GM12878 (cell line): ENCODE data around the gene BRF1. TPM values are rescaled to one million over a fixed set of nuclear protein-coding genes. Genes with fewer than 3 reads are reported as not detected.

ENCODE experiments used
- ATAC-seq: fragments of 200-7000 bp; cut with Tn5 transposase; 3 replicates; pipeline ENCODE4 v1.9.1; 2020; ENCODE audit warnings: mild to moderate bottlenecking, moderate library complexity
- BruUV-seq: library from RNA; stranded (reverse); fragments of 400-500 nt; replicated peaks from 2 replicates; lab custom pipeline; 2021; lab: Mats Ljungman, UMichigan
- CTCF ChIA-PET: fragments of 300-600 bp; sonication (Branson Sonifier 250); formaldehyde crosslinking; extraction: SDS; loops from one replicate; lab custom pipeline; 2021; ENCODE audit warnings: inconsistent platforms; lab: Yijun Ruan, JAX
- POLR2A ChIA-PET: fragments of 350-600 bp; formaldehyde crosslinking; extraction: SDS; loops from one replicate; lab custom pipeline; 2021; ENCODE audit warnings: inconsistent platforms; lab: Charles Lee
- RAD21 ChIA-PET: fragments of 300-600 bp; sonication (Branson Sonifier 250); formaldehyde crosslinking; loops from one replicate; lab custom pipeline; 2023; ENCODE audit warnings: antibody characterized with exemption; ENCODE audit not compliant: unreplicated experiment; lab: Charles Lee
- SMC1A ChIA-PET: fragments of 300-600 bp; sonication (Branson Sonifier 250); formaldehyde crosslinking; loops from one replicate; lab custom pipeline; 2023; ENCODE audit not compliant: unreplicated experiment, uncharacterized antibody; lab: Charles Lee
- DNase-seq: peaks from one replicate; pipeline ENCODE4 v3.0.0-alpha.2; 2011; ENCODE audit warnings: low read depth, low spot score
- FAIRE-seq: peaks from 3 replicates; lab custom pipeline; 2011; peaks lifted over from hg19 to GRCh38; lab: Jason Lieb, UNC
- H2AFZ ChIP-seq: 2 replicates; pipeline ENCODE4 v1.6.0; 2011; ENCODE audit warnings: low read depth, low read length, control low read depth; ENCODE audit not compliant: control insufficient read depth
- H3K27ac ChIP-seq: 2 replicates; pipeline ENCODE4 v1.5.1; 2011; ENCODE audit warnings: control low read depth; ENCODE audit not compliant: control insufficient read depth, insufficient read depth
- H3K27me3 ChIP-seq, 2 experiments: replicated peaks in 1 of 2; 2 replicates each; pipeline versions ENCODE4 v1.6.0 to v1.6.1; 2011; ENCODE audit warnings: low read length in 1 of 2; ENCODE audit not compliant: control insufficient read depth in 2 of 2, insufficient read depth in 2 of 2
- H3K36me3 ChIP-seq, 2 experiments: 2 replicates each; pipeline ENCODE4 v1.5.1; 2011; ENCODE audit warnings: low read length in 1 of 2; ENCODE audit not compliant: control insufficient read depth in 2 of 2, insufficient read depth in 2 of 2
- H3K4me1 ChIP-seq: 2 replicates; pipeline ENCODE4 v1.6.1; 2011; ENCODE audit warnings: mild to moderate bottlenecking, low read length, moderate library complexity, mixed read lengths; ENCODE audit not compliant: control insufficient read depth, insufficient read depth
- H3K4me2 ChIP-seq: 2 replicates; pipeline ENCODE4 v1.6.0; 2011; ENCODE audit warnings: control low read depth; ENCODE audit not compliant: control insufficient read depth, insufficient read depth
- H3K4me3 ChIP-seq: fragments of 200-600 bp; sonication (generic); 2 replicates; pipeline ENCODE4 v1.5.1; 2016
- H3K79me2 ChIP-seq: 2 replicates; pipeline ENCODE4 v1.6.0; 2011; ENCODE audit warnings: low read length; ENCODE audit not compliant: control insufficient read depth, insufficient read depth
- H3K9ac ChIP-seq: 2 replicates; pipeline ENCODE4 v1.8.0; 2011; ENCODE audit warnings: low read length, control low read depth, mixed read lengths; ENCODE audit not compliant: control insufficient read depth, insufficient read depth
- H3K9me3 ChIP-seq: replicated peaks from 3 replicates; pipeline ENCODE4 v1.5.1; 2011; ENCODE audit warnings: mild to moderate bottlenecking, low read length; ENCODE audit not compliant: control insufficient read depth, insufficient read depth
- H4K20me1 ChIP-seq: 2 replicates; pipeline ENCODE4 v1.6.0; 2011; ENCODE audit not compliant: control insufficient read depth, insufficient read depth
- BHLHE40 ChIP-seq, 2 experiments: fragments of 450-650 bp in 1 of 2; IDR thresholded peaks; 2 replicates each; pipeline ENCODE4 v1.6.1; 2011 to 2017; ENCODE audit warnings: low read depth in 2 of 2, borderline replicate concordance in 1 of 2, improper control_type of control experiment in 1 of 2, low read length in 1 of 2, mild to moderate bottlenecking in 1 of 2
- CBFB ChIP-seq: IDR thresholded peaks from 2 replicates; pipeline ENCODE4 v1.6.1; 2016; ENCODE audit warnings: antibody characterized with exemption, low read depth
- CHD4 ChIP-seq: fragments of 200-600 bp; sonication (generic); IDR thresholded peaks from 2 replicates; pipeline ENCODE4 v1.6.1; 2016; ENCODE audit warnings: mild to moderate bottlenecking
- EED ChIP-seq: sonication (generic); IDR thresholded peaks from 2 replicates; pipeline ENCODE4 v1.6.1; 2016; ENCODE audit warnings: antibody characterized with exemption, low read depth
- EP300 ChIP-seq, 2 experiments: fragments of 150-350 bp in 1 of 2; IDR thresholded peaks; 2 replicates each; pipeline ENCODE4 v1.6.1; 2011 to 2012; ENCODE audit warnings: low read depth in 2 of 2, low read length in 2 of 2, borderline replicate concordance in 1 of 2, improper control_type of control experiment in 1 of 2, inconsistent platforms in 1 of 2; ENCODE audit not compliant: control insufficient read depth in 1 of 2
- FOXM1 ChIP-seq: IDR thresholded peaks from 2 replicates; pipeline ENCODE4 v1.6.1; 2012; ENCODE audit warnings: low read depth, mild to moderate bottlenecking, inconsistent platforms, low read length, moderate library complexity
- JUNB ChIP-seq: IDR thresholded peaks from 2 replicates; pipeline ENCODE4 v1.6.1; 2016; ENCODE audit warnings: antibody characterized with exemption, mild to moderate bottlenecking
- LARP7 ChIP-seq: fragments of 450-650 bp; IDR thresholded peaks from 2 replicates; pipeline ENCODE4 v1.6.1; 2017; ENCODE audit warnings: mild to moderate bottlenecking
- MXI1 ChIP-seq: fragments of 150-350 bp; IDR thresholded peaks from 2 replicates; pipeline ENCODE4 v1.6.1; 2011; ENCODE audit warnings: low read depth, mild to moderate bottlenecking, inconsistent platforms, low read length, improper control_type of control experiment
- NFIC ChIP-seq: IDR thresholded peaks from 2 replicates; pipeline ENCODE4 v1.6.1; 2012; ENCODE audit warnings: low read depth, mild to moderate bottlenecking, inconsistent platforms, low read length, moderate library complexity
- NR2C1 ChIP-seq: fragments of 450-650 bp; IDR thresholded peaks from 2 replicates; pipeline ENCODE4 v1.6.1; 2017; ENCODE audit warnings: antibody characterized with exemption, mild to moderate bottlenecking, moderate library complexity
- PAX8 ChIP-seq: fragments of 450-650 bp; IDR thresholded peaks from 2 replicates; pipeline ENCODE4 v1.6.1; 2017; ENCODE audit warnings: mild to moderate bottlenecking, moderate library complexity
- RAD51 ChIP-seq: fragments of 450-650 bp; IDR thresholded peaks from 2 replicates; pipeline ENCODE4 v1.6.1; 2016; ENCODE audit warnings: moderate library complexity, mild to moderate bottlenecking, inconsistent platforms
- RFX5 ChIP-seq: IDR thresholded peaks from 2 replicates; pipeline ENCODE4 v1.6.1; 2011; ENCODE audit warnings: low read depth, low read length, improper control_type of control experiment
- STAT3 ChIP-seq: IDR thresholded peaks from 2 replicates; pipeline ENCODE4 v1.6.1; 2011; ENCODE audit warnings: low read depth, low read length, improper control_type of control experiment
- WGBS: methylation state at CpG from one replicate; pipeline ENCODE4 v1.1.6; 2016; ENCODE audit warnings: low lambda C conversion rate; ENCODE audit not compliant: insufficient replicate concordance, insufficient coverage; ENCODE audit errors: missing lambda C conversion rate; 5-methylcytosine and 5-hydroxymethylcytosine counted together
- in situ Hi-C: fragments of 300-500 bp; cut with MboI; formaldehyde crosslinking; loops from 9 replicates; pipeline ENCODE4 v1.14.3; 2018; ENCODE audit warnings: mixed read lengths
- intact Hi-C: fragments of 100-400 bp; cut with micrococcal nuclease; formaldehyde crosslinking; loops from one replicate; pipeline ENCODE4 v1.14.2; 2022; ENCODE audit not compliant: unreplicated experiment
- polyA plus RNA-seq, 11 experiments: library from polyadenylated mRNA; depleted of rRNA in 4 of 11; unstranded in 6 of 11; stranded (reverse) in 5 of 11; fragments of >200 nt; fragmentation: Nextera tagmentation in 4 of 11; fragmentation: Illumina TruSeq in 1 of 11; extraction: Ambion mirVana in 4 of 11; extraction: Trizol in 1 of 11; gene quantifications; 1 replicate in 1 of 11; 2 replicates in 10 of 11; pipeline versions ENCODE4 v1.2.1 to v1.2.3, GENCODE V29; 2011 to 2016; ENCODE audit warnings: inconsistent platforms in 2 of 11, missing spikeins in 2 of 11, low read depth in 1 of 11
- total RNA-seq, 4 experiments: library from RNA; depleted of rRNA in 3 of 4; stranded (reverse); fragments of >200 nt in 3 of 4; fragmentation: Illumina TruSeq in 1 of 4; extraction: Trizol in 1 of 4; gene quantifications; 2 replicates each; pipeline versions ENCODE4 v1.2.1 to v1.2.3, GENCODE V29; 2013 to 2021
- TF ChIP-seq, protein P1 (sequence below): fragments of 450-650 bp; formaldehyde crosslinking; IDR thresholded peaks from 2 replicates; pipeline ENCODE4 v1.4.0; 2020; ENCODE audit warnings: mild to moderate bottlenecking, moderate library complexity
- TF ChIP-seq, protein P2 (sequence below): fragments of 150-350 bp; IDR thresholded peaks from 2 replicates; pipeline ENCODE4 v1.6.1; 2016; ENCODE audit warnings: low read depth, low read length

The BRF1 gene
- total and polyA plus RNA-seq, 10 of the 15 experiments (the other 5 are each of a cell fraction or from before 2014, with no cell fraction given), result 0.21 to 33.5 (median 10.7) TPM

DNA sequence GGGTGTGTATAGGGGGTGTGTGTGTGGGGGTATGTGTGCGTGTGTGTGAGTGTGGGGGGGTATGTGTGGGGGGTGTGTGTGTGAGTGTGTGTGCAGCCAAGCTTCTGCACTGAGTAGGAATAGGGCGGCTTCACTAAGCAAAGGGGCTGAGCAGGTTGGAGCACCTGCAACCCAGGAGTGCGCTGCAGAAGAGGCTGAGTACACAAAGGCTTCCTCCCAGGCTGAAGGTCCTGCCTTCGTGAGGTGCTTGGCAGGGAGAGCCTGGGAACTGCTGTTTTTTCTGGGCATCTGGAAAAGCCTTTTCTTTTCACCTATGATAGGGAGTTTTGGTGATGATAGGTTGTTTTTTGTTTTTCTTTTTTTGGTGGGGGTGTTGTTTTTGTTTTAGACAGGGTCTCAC, 113.7 kb downstream of the BRF1 start (continued):
- no peak for TF ChIP-seq EED
- no peak for TF ChIP-seq STAT3
- TF ChIP-seq NFIC, result no peak
- TF ChIP-seq CHD4, result no peak
- TF ChIP-seq RFX5, result no peak
- TF ChIP-seq LARP7, result no peak
- TF ChIP-seq FOXM1, result no peak
- no peak for TF ChIP-seq CBFB
- TF ChIP-seq, all 136 proteins: peak for 0

DNA sequence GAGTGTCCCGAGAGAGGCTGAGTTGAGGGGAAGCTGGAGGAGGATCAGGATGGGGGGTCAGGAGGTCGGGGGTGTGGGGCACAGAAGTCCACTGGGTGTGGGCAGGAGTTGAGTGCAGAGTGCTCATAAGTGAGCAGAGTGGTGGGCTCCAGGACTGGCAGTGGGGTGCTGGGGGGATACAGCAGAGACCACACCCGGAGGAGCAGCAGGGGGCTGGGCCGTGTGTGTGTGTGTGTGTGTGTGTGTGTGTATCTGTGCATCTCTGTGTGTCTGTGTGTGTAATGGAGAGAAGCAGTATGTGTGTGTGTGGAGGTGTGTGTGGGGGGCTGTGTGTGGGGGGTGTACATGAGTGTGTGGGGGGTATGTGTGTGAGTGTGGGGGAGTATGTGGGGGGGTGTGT, 114.8 kb downstream of the BRF1 start:
- in situ Hi-C loops (no loop called here), intact Hi-C loops (no loop called here)
- ChIA-PET RAD21 (no interaction called here), POLR2A (no interaction called here), SMC1A (no interaction called here), CTCF (interaction anchor here (0.6 kb wide), 1 partner anchor 145 kb away, joined by 3 read pairs; no protein-coding TSS in a partner anchor)
- no peaks in the 10 kb centered on the region for H3K36me3 ChIP-seq
- H3K9me3 ChIP-seq, result peaks cover 2% of the 10 kb centered on the region; the same call in 1 of the 3 replicates
- TF ChIP-seq PAX8, result no peak
- no peak for TF ChIP-seq MXI1
- no peak for TF ChIP-seq EP300 (IDR thresholded peaks at IDR 0.05; ENCODE audit: borderline replicate concordance in 1 of 2, control insufficient read depth in 1 of 2, low read depth in 2 of 2, low read length in 2 of 2)
- no peak for TF ChIP-seq JUNB
- TF ChIP-seq NR2C1, result no peak
- TF ChIP-seq BHLHE40 (IDR thresholded peaks at IDR 0.05; ENCODE audit: borderline replicate concordance in 1 of 2, low read depth in 2 of 2, low read length in 1 of 2), result no peak
- TF ChIP-seq, protein P1, sequence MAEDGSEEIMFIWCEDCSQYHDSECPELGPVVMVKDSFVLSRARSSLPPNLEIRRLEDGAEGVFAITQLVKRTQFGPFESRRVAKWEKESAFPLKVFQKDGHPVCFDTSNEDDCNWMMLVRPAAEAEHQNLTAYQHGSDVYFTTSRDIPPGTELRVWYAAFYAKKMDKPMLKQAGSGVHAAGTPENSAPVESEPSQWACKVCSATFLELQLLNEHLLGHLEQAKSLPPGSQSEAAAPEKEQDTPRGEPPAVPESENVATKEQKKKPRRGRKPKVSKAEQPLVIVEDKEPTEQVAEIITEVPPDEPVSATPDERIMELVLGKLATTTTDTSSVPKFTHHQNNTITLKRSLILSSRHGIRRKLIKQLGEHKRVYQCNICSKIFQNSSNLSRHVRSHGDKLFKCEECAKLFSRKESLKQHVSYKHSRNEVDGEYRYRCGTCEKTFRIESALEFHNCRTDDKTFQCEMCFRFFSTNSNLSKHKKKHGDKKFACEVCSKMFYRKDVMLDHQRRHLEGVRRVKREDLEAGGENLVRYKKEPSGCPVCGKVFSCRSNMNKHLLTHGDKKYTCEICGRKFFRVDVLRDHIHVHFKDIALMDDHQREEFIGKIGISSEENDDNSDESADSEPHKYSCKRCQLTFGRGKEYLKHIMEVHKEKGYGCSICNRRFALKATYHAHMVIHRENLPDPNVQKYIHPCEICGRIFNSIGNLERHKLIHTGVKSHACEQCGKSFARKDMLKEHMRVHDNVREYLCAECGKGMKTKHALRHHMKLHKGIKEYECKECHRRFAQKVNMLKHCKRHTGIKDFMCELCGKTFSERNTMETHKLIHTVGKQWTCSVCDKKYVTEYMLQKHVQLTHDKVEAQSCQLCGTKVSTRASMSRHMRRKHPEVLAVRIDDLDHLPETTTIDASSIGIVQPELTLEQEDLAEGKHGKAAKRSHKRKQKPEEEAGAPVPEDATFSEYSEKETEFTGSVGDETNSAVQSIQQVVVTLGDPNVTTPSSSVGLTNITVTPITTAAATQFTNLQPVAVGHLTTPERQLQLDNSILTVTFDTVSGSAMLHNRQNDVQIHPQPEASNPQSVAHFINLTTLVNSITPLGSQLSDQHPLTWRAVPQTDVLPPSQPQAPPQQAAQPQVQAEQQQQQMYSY (CRISPR knock-in tag), result no peak
- TF ChIP-seq, protein P2, sequence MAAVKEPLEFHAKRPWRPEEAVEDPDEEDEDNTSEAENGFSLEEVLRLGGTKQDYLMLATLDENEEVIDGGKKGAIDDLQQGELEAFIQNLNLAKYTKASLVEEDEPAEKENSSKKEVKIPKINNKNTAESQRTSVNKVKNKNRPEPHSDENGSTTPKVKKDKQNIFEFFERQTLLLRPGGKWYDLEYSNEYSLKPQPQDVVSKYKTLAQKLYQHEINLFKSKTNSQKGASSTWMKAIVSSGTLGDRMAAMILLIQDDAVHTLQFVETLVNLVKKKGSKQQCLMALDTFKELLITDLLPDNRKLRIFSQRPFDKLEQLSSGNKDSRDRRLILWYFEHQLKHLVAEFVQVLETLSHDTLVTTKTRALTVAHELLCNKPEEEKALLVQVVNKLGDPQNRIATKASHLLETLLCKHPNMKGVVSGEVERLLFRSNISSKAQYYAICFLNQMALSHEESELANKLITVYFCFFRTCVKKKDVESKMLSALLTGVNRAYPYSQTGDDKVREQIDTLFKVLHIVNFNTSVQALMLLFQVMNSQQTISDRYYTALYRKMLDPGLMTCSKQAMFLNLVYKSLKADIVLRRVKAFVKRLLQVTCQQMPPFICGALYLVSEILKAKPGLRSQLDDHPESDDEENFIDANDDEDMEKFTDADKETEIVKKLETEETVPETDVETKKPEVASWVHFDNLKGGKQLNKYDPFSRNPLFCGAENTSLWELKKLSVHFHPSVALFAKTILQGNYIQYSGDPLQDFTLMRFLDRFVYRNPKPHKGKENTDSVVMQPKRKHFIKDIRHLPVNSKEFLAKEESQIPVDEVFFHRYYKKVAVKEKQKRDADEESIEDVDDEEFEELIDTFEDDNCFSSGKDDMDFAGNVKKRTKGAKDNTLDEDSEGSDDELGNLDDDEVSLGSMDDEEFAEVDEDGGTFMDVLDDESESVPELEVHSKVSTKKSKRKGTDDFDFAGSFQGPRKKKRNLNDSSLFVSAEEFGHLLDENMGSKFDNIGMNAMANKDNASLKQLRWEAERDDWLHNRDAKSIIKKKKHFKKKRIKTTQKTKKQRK, result no peak
- no peak for TF ChIP-seq RAD51
- peaks cover 0 to 2% of the 10 kb centered on the region in 2 experiments; a peak in 1 of 4 replicates for H3K27me3 ChIP-seq
- 7% methylated on average over 3 of the region's 4 CpGs for WGBS
- H2AFZ ChIP-seq, result no peak overlapping the region
- H3K79me2 ChIP-seq, result no peaks in the 10 kb centered on the region
- FAIRE-seq (no peak), DNase-seq (no peak), ATAC-seq (no peak)
- H3K9ac ChIP-seq, result no peak overlapping the region
- H3K4me1 ChIP-seq, result no peaks in the 10 kb centered on the region
- no peak overlapping the region for H3K27ac ChIP-seq
- no peak overlapping the region for H3K4me3 ChIP-seq
- H3K4me2 ChIP-seq, result no peak overlapping the region
- no peaks in the 10 kb centered on the region for H4K20me1 ChIP-seq
- BruUV-seq, result no TSS peak
